B cell (primary cell): Measurements from ENCODE around the gene C2orf81. TPM values are rescaled to one million over a fixed set of nuclear protein-coding genes. Genes with fewer than 3 reads are reported as not detected.

Experiments
- ATAC-seq: fragments of 200-7000 bp; cut with Tn5 transposase; one replicate; pipeline ENCODE4 v1.10.0; 2021; ENCODE audit warnings: low read depth, mild to moderate bottlenecking, moderate number of reproducible peaks, moderate library complexity
- CTCF ChIA-PET: fragments of 350-600 bp; sonication (Branson Sonifier 250); formaldehyde crosslinking; loops from one replicate; lab custom pipeline; 2021; ENCODE audit warnings: antibody characterized with exemption, inconsistent platforms; lab: Charles Lee
- POLR2A ChIA-PET: fragments of 350-600 bp; sonication (Branson Sonifier 250); formaldehyde crosslinking; loops from one replicate; lab custom pipeline; 2021; ENCODE audit warnings: antibody characterized with exemption; lab: Charles Lee
- DNase-seq: peaks from one replicate; pipeline ENCODE4 v3.0.0; 2013
- H2AFZ ChIP-seq: 2 replicates; pipeline ENCODE4 v1.6.1; 2012; ENCODE audit warnings: mild to moderate bottlenecking, low read depth, low read length; ENCODE audit not compliant: insufficient read depth, poor library complexity, severe bottlenecking
- H3K27ac ChIP-seq, 2 donors: 1 replicate in 1 of 2; 2 replicates in 1 of 2; pipeline ENCODE4 v1.5.1; 2012 to 2013; ENCODE audit warnings: low read length in 2 of 2, mild to moderate bottlenecking in 2 of 2, moderate library complexity in 1 of 2
- H3K27me3 ChIP-seq, 4 experiments: fragments of 200-600 bp in 1 of 4; sonication (generic) in 1 of 4; replicated peaks in 1 of 4; 1 replicate in 2 of 4; 2 replicates in 2 of 4; pipeline versions ENCODE4 v1.6.1 to v1.7.0; 2013 to 2016; ENCODE audit warnings: low read length in 3 of 4, mild to moderate bottlenecking in 2 of 4, mixed read lengths in 1 of 4, moderate library complexity in 1 of 4; ENCODE audit not compliant: insufficient read depth in 4 of 4, control insufficient read depth in 3 of 4; ENCODE audit errors: control extremely low read depth in 1 of 4
- H3K36me3 ChIP-seq, 2 experiments: replicated peaks in 1 of 2; 1 replicate in 1 of 2; 2 replicates in 1 of 2; pipeline versions ENCODE4 v1.6.1 to v1.7.1; 2013; ENCODE audit warnings: low read length in 1 of 2; ENCODE audit not compliant: insufficient read depth in 2 of 2, control insufficient read depth in 1 of 2; ENCODE audit errors: control extremely low read depth in 1 of 2, extremely low read depth in 1 of 2
- H3K4me1 ChIP-seq, 2 donors: fragments of 200-600 bp in 1 of 2; sonication (generic) in 1 of 2; 1 replicate in 1 of 2; 2 replicates in 1 of 2; pipeline versions ENCODE4 v1.5.1 to v1.6.1; 2013 to 2017; ENCODE audit warnings: low read length in 2 of 2; ENCODE audit not compliant: control insufficient read depth in 2 of 2, insufficient read depth in 2 of 2
- H3K4me2 ChIP-seq: replicated peaks from 2 replicates; pipeline ENCODE3; 2012; ENCODE audit warnings: mild to moderate bottlenecking, low read depth, low read length; ENCODE audit not compliant: poor library complexity, severe bottlenecking
- H3K4me3 ChIP-seq, 5 experiments: fragments of 200-600 bp in 1 of 5; sonication (generic) in 1 of 5; 1 replicate in 3 of 5; 2 replicates in 2 of 5; pipeline versions ENCODE4 v1.5.1 to v1.7.0; 2011 to 2016; ENCODE audit warnings: low read length in 4 of 5, mild to moderate bottlenecking in 4 of 5, low read depth in 2 of 5, control low read depth in 1 of 5, moderate library complexity in 1 of 5; ENCODE audit not compliant: insufficient read depth in 1 of 5; ENCODE audit errors: control extremely low read depth in 1 of 5, extremely low read depth in 1 of 5
- H3K79me2 ChIP-seq: fragments of 200-600 bp; sonication (generic); one replicate; pipeline ENCODE4 v1.6.0; 2016; ENCODE audit warnings: low read length; ENCODE audit not compliant: control insufficient read depth, insufficient read depth
- H3K9ac ChIP-seq: fragments of 200-600 bp; sonication (generic); 2 replicates; pipeline ENCODE4 v1.6.1; 2017; ENCODE audit warnings: mild to moderate bottlenecking, low read length, moderate library complexity
- H3K9me3 ChIP-seq, 3 donors: one replicate each; pipeline versions ENCODE4 v1.6.1 to v1.7.1; 2013; ENCODE audit warnings: low read length in 2 of 3; ENCODE audit not compliant: control insufficient read depth in 2 of 3, insufficient read depth in 1 of 3; ENCODE audit errors: control extremely low read depth in 1 of 3
- H4K20me1 ChIP-seq: 2 replicates; pipeline ENCODE4 v1.6.0; 2012; ENCODE audit warnings: mild to moderate bottlenecking, low read length; ENCODE audit not compliant: insufficient read depth, control insufficient read depth, poor library complexity, severe bottlenecking
- H3K27ac Mint-ChIP-seq: one replicate; pipeline ENCODE4 v1.8.0; 2021; ENCODE audit warnings: mixed read lengths
- H3K27me3 Mint-ChIP-seq: one replicate; pipeline ENCODE4 v1.8.0; 2021; ENCODE audit warnings: mixed read lengths
- H3K4me1 Mint-ChIP-seq: one replicate; pipeline ENCODE4 v1.8.0; 2021; ENCODE audit warnings: mixed read lengths
- H3K4me3 Mint-ChIP-seq: one replicate; pipeline ENCODE4 v1.8.0; 2021; ENCODE audit warnings: mixed read lengths
- H3K9me3 Mint-ChIP-seq: one replicate; pipeline ENCODE4 v1.8.0; 2022; ENCODE audit warnings: mixed read lengths; ENCODE audit not compliant: insufficient read depth
- EZH2 ChIP-seq: IDR thresholded peaks from 2 replicates; pipeline ENCODE4 v1.6.1; 2012; ENCODE audit warnings: borderline replicate concordance, low read depth, mild to moderate bottlenecking, moderate library complexity, low read length; ENCODE audit not compliant: insufficient read depth, poor library complexity, severe bottlenecking
- WGBS: methylation state at CpG from one replicate; pipeline ENCODE4 v1.1.5; 2013; ENCODE audit warnings: missing lambda C conversion rate; ENCODE audit not compliant: insufficient coverage; 5-methylcytosine and 5-hydroxymethylcytosine counted together
- intact Hi-C: fragments of 100-400 bp; cut with micrococcal nuclease; formaldehyde crosslinking; loops from one replicate; pipeline ENCODE4 v1.10.0; 2022
- polyA plus RNA-seq: library from polyadenylated mRNA; depleted of rRNA; stranded (reverse); fragments of >200 nt; gene quantifications from 2 replicates; pipeline ENCODE4 v1.2.3, GENCODE V29; 2012
- total RNA-seq, 2 donors: library from RNA; stranded (reverse); fragments of 120-200 nt in 1 of 2; gene quantifications; 1 replicate in 1 of 2; 2 replicates in 1 of 2; pipeline versions ENCODE4 v1.2.3 to v1.2.4, GENCODE V29; 2013 to 2022
- TF ChIP-seq, protein P1 (sequence below): fragments of 200-600 bp; IDR thresholded peaks from one replicate; pipeline ENCODE4 v1.8.0; 2022; ENCODE audit warnings: antibody characterized with exemption, mild to moderate bottlenecking

The C2orf81 gene
- total and polyA plus RNA-seq, 2 donors (not counting 1 experiment from before 2014, with no cell fraction given): 5.4 to 8.6 TPM

DNA sequence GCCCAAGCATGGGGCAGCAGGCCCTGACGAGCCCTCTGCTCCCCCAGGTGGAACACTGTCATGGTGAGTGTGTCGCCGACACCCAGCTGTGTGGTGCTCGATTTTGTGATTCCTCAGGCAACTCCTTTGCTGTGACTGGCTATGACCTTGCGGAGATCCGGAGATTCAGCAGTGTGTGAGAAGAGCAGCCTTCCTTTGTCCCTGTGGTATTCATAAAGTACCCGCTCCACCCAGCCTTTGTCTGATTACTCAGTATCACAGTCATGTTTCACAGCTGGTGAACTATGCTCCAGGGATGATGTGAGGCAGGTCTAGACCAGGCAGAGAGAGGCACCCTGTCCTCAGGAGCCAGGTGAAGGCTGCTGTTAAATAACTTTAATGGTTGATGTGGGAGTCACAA lies 4.1 kb upstream of the C2orf81 start:
- H3K4me1 Mint-ChIP-seq: peaks cover 17% of the 10 kb centered on the region
- H3K9ac ChIP-seq: no peak overlapping the region
- ChIA-PET CTCF (no interaction called here), POLR2A (interaction anchor here (0.6 kb wide), 1 partner anchor 1239 kb away, joined by 3 read pairs; no protein-coding TSS in a partner anchor)
- no peaks in the 10 kb centered on the region for H3K79me2 ChIP-seq
- WGBS: 96% methylated on average over 7 of the region's 7 CpGs
- no peaks in the 10 kb centered on the region for H3K9me3 Mint-ChIP-seq
- no peaks in the 10 kb centered on the region for H3K27me3 ChIP-seq
- no peak overlapping the region for H3K4me2 ChIP-seq
- H3K9me3 ChIP-seq: no peaks in the 10 kb centered on the region
- H3K4me3 ChIP-seq: no peak overlapping the region
- no peak overlapping the region for H3K27ac ChIP-seq
- H3K36me3 ChIP-seq: peaks cover 0 to 11% of the 10 kb centered on the region in 2 experiments
- H3K4me3 Mint-ChIP-seq: no peak overlapping the region
- ATAC-seq (no peak), DNase-seq (no peak)
- intact Hi-C loops: no loop called here
- TF ChIP-seq, protein P1, sequence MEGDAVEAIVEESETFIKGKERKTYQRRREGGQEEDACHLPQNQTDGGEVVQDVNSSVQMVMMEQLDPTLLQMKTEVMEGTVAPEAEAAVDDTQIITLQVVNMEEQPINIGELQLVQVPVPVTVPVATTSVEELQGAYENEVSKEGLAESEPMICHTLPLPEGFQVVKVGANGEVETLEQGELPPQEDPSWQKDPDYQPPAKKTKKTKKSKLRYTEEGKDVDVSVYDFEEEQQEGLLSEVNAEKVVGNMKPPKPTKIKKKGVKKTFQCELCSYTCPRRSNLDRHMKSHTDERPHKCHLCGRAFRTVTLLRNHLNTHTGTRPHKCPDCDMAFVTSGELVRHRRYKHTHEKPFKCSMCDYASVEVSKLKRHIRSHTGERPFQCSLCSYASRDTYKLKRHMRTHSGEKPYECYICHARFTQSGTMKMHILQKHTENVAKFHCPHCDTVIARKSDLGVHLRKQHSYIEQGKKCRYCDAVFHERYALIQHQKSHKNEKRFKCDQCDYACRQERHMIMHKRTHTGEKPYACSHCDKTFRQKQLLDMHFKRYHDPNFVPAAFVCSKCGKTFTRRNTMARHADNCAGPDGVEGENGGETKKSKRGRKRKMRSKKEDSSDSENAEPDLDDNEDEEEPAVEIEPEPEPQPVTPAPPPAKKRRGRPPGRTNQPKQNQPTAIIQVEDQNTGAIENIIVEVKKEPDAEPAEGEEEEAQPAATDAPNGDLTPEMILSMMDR: no peak
- no peak for TF ChIP-seq EZH2
- peaks cover 9 to 15% of the 10 kb centered on the region in 2 donors for H3K4me1 ChIP-seq
- H3K27ac Mint-ChIP-seq: no peak overlapping the region
- no peaks in the 10 kb centered on the region for H3K27me3 Mint-ChIP-seq
- H4K20me1 ChIP-seq: no peaks in the 10 kb centered on the region
- no peak overlapping the region for H2AFZ ChIP-seq

DNA sequence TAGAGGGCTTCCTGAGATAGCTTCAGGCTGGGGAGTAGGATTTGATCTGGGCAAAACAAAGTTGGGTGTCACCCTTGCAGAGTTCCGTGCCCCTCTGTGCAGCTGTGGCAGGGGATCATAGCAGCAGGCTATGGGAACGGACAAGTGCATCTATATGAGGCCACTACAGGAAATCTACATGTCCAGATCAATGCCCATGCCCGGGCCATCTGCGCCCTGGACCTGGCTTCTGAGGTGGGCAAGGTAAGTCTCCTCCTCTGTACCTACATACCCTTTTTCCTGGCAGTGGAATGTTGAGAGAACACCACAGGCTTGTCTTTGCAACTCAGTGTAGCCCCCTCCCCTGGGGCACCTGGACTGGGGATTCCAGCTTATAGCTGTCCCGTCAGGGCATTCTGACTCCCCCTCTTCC lies 3.6 kb upstream of the C2orf81 start:
- H3K79me2 ChIP-seq: no peaks in the 10 kb centered on the region
- no peak overlapping the region for H3K4me2 ChIP-seq
- H3K9ac ChIP-seq: no peak overlapping the region
- ChIA-PET CTCF (no interaction called here), POLR2A (interaction anchor here (0.6 to 1.2 kb wide), 2 partner anchors 526 to 1240 kb away, joined by 3 read pairs; no protein-coding TSS in a partner anchor)
- peaks cover 14 to 20% of the 10 kb centered on the region in 2 donors for H3K4me1 ChIP-seq
- no peak for DNase-seq
- no peak overlapping the region for H3K4me3 ChIP-seq
- TF ChIP-seq EZH2: no peak
- TF ChIP-seq, protein P1: no peak
- 100% methylated on average over 4 of the region's 5 CpGs for WGBS
- no peak overlapping the region for H2AFZ ChIP-seq
- peaks cover 22% of the 10 kb centered on the region for H3K4me1 Mint-ChIP-seq
- H3K9me3 Mint-ChIP-seq: no peaks in the 10 kb centered on the region
- no peak overlapping the region for H3K27ac Mint-ChIP-seq
- H3K27ac ChIP-seq: no peak overlapping the region
- no peak overlapping the region for H3K4me3 Mint-ChIP-seq
- peaks cover 0 to 11% of the 10 kb centered on the region in 2 experiments for H3K36me3 ChIP-seq
- H3K27me3 Mint-ChIP-seq: no peaks in the 10 kb centered on the region
- H3K9me3 ChIP-seq: no peaks in the 10 kb centered on the region
- intact Hi-C loops: no loop called here
- no peaks in the 10 kb centered on the region for H3K27me3 ChIP-seq
- no peak for ATAC-seq
- H4K20me1 ChIP-seq: no peaks in the 10 kb centered on the region
